Endothelial cell of hepatic sinusoid (primary cell): ENCODE results near the gene BSG.

Source experiments
- in situ Hi-C: cut with HindIII; loops from 2 replicates; pipeline ENCODE4 v1.10.0; 2017; ENCODE audit warnings: low sequenced_read_pairs

Gene BSG

DNA sequence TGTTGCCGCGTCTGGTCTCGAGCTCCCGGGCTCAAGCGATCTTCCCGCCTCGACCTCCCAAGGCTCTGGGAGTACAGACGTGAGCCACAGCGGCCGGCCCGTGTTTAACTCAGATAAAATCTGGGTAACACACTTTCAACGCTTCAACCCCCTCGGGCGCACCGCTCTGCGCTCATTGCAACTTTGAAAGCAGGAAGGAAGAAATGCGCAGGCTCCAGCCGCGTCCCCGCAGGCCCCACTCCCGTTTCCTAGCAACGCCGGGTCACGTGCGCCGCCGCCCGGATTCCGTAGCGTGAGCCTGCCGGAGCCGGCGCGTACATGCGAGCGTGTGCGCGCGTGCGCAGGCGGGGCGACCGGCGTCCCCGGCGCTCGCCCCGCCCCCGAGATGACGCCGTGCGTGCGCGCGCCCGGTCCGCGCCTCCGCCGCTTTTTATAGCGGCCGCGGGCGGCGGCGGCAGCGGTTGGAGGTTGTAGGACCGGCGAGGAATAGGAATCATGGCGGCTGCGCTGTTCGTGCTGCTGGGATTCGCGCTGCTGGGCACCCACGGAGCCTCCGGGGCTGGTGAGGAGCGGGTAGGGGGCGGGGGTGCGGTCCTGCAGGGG lies at the start of gene BSG:
TSS of gene BSG (plus strand) at position 457 of the 603 bp plus-strand sequence. CDS start at position 496, 39 bp downstream.
- in situ Hi-C loops, result no loop called here

DNA sequence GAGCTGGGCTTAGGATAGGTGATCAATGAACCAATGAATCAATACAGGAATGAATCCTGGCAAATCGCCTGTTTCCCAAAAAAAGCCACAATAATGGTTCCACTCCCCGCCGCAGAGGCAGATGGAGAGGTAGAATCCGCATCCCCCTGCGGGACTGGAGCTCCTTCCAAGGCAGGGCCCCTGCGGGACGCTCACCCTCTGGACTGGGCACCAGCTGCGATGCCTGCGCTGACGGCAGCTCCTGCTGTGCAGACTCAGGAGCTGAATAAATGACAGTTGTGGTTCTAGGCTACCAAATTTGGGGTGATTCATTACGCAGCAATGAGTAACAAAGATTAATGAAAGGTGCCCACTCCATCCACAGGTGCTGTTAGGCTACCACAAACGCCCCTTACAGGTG lies 49.7 kb upstream of the BSG start:
- in situ Hi-C loops, result loop anchor here (5.0 kb wide), 1 partner anchor 100 kb away; no protein-coding TSS in a partner anchor

DNA sequence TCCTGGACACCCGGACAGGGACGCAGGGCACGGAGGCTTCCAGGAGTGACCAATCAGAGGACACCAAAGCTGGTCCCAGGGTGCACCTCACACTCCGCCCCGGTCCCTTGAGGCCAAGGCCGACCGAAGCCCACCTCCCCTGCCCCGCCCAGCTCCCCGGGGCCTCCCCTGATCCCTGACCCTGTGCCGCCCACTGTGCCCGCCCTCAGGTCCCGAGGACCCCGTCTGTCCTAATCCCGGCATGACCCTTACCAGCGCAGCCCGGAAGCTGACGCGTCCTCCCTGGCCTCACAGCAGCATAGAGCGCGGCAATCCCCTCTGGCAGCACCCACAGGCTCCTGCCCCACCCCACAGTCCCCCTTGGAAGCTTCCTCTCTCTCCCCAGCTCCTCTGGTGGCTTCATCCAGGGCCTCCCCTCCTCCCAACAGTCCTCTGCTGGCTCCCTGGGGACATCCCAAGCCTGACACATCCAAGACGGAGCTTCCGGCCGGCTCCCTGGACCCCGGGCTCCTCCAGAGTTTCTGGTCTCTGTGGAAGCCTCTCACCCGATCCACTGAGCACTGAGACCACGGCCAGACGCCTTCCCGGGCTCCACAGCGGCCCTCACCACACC lies 48.2 kb upstream of the BSG start:
- in situ Hi-C loops, result loop anchor here (5.0 kb wide), 1 partner anchor 98 kb away; no protein-coding TSS in a partner anchor

DNA sequence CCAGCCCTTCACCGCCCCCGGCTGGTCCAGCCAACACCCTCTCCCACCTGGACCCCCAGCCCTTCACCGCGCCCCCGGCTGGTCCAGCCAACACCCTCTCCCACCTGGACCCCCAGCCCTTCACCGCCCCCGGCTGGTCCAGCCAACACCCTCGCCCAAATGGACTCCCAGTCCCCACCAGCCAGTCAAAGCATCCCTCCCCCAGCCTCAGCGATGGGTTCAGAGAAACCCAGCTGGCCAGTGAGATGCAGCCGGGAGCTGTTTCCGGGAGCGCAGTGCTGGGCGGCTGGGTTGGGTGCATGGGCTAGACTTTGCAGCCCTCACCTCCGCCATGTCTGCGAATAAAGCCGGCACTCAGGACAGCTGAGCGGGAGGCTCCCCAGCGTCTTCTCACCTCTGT lies 47.4 kb upstream of the BSG start:
- in situ Hi-C loops, result no loop called here

DNA sequence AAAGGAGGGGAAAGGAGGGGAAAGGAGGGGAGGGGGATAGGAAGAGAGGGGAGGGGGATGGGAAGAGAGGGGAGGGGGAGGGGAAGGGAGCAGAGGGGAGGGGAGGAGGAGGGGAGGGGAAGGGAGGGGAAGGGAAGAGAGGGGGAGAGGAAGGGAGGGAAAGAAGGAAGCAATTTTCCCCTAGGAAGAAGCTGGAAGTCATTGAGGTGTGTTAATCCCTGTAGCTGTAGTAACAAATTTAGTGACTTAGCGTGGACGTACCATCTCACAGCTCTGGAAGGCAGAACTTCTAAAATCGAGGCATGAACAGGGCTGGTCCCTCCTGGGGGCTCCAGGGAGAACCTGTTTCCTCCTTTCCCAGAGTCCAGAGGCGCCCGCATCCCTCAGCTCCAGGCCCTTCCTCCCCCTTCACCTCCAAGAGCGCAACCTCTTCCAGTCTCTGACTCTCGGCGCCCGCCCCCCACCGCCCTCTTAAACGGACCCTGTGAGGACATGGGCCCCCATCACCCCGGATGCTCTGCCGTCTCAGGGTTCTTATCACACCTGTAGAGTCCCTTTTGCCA lies 46.5 kb upstream of the BSG start:
- in situ Hi-C loops, result no loop called here

DNA sequence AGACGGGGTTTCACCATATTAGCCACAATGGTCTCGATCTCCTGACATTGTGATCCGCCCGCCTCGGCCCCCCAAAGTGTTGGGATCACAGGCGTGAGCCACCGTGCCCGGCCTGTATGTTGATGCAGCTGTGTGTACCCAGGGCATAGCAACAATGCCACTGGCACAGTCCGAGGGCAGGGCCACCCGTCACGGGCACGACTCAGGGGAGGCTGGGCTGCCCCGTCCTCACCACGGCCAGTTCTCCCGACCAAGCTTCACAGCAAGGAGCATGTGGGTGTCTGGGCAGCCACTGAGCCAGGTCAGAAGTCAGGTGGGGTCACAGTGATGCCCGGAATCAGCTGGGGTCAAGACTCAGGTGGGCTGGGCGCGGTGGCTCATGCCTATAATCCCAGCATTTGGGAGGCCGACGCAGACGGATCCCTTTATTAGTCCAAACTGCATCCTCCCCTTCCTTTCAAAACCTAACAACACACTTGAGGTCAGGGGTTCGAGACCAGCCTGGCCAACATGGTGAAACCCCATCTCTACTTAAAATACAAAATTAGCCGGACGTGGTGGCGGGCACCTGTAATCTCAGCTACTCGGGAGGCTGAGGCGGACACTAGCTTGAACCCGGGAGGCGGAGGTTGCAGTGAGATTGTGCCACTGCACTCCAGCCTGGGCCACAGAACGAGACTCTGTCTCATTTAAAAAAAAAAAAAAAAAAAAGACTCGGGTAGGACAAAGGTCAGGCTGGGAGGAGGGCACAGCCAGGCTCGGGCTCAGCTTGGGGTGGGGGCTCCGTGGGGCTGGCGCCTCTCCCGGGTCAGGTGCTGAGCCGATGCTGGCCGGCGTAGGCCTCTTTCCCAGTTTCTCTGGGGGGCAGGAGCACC lies 42.0 kb upstream of the BSG start:
- in situ Hi-C loops, result no loop called here

DNA sequence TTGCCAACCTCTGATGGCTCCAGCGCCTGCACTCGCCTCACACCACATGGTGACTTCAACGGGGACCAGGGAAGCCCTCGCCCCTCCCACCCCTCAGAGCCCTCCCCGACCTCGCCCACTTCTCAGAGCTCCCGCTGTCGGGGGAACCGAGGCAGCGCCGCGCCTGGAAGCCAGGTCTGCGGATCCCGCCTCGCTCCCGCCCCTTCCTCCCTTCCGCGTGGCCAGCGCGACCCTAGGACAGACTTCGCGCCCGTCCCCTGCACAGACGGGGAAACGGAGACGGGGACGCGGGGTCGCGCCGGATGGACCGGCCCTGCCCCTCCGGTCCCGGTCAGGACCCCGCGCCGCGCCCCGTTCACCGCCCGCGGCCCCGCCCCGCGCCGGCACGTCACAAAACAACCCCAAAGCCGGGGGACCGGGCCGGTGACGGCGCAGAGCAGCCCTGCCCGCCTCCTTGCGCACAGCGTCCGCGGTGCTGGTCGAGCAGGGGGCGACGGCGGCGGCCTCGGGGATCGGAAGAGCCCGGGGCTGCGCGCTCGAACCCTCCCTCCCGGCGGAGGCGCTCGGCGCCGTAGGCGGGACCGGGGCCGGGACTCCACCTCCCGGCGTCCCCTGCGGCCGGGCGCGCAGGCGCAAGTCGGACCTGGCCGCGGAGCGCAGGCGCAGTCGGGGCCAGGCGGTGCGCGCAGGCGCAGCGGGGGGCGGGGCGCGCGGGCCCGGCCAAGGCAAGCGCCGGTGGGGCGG lies 41.2 kb upstream of the BSG start:
- in situ Hi-C loops, result no loop called here

DNA sequence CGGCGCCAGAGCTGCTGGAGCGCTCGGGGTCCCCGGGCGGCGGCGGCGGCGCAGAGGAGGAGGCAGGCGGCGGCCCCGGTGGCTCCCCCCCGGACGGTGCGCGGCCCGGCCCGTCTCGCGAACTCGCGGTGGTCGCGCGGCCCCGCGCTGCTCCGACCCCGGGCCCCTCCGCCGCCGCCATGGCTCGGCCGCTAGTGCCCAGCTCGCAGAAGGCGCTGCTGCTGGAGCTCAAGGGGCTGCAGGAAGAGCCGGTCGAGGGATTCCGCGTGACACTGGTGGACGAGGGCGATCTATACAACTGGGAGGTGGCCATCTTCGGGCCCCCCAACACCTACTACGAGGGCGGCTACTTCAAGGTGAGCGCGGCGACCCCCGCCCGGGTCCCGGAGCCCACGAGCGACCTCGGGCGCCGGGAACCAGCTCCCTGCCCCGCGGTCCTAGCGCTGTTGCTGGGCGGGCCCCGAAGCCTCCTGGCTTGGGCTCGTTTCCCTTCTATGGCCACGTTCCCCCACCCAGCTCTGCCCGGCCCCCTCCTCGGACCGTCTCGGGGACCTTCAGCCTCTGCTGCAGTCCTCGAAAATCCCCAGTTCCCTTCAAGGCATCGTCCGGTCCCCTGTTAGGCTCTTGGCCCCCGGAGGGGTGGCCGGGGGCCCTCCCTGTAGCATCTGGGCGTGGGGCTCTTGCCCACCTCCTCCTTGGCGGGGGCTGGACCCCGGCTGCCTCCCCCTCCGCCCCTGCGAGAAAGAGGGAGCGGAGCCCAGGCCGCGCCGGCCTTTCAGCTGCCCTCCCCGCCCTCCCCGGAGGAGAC lies 40.4 kb upstream of the BSG start, which contains the start of gene CDC34:
TSS of gene CDC34 (plus strand) at position 8 of the 808 bp plus-strand sequence. CDS start at position 180, 172 bp downstream.
- in situ Hi-C loops, result no loop called here

DNA sequence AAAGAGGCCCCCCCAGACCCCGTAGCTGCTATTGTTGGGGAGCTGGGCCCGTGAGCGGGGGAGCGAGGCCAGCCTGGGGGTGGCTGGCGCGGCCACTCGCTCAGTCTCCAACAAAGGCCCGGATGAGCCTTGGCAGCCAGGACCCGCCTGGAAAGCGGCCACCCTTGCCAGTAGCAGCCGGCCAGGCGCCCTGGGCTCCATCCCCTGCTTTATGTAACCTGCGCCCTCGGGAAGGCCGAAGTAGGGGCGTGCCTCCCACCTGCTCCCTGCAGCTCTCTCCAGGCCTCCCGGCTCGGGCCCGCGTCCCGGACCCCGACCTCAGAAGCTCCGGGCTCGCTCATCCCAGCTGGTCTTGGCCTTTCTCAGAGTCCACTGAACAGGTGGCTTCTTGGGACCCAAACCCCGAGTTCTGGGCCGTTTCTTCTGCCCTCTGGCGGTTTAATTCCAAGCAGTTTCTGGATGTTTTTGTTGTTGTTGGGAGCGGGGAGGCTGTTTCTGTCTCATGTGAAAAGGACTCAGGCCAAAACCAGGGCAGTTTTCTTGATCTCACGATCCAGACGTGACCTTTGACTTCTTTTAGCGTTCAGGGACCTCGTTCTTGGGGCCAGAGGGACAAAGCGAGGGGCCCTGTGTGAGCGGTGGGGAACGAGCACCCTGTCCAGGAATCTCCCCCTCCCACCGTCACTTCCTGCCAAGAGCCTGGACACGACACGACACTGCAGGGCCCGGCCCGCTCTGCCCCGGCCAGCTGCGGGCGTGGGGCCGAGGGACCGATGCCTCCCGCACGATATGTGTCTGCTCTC lies 39.6 kb upstream of the BSG start:
- in situ Hi-C loops, result no loop called here

DNA sequence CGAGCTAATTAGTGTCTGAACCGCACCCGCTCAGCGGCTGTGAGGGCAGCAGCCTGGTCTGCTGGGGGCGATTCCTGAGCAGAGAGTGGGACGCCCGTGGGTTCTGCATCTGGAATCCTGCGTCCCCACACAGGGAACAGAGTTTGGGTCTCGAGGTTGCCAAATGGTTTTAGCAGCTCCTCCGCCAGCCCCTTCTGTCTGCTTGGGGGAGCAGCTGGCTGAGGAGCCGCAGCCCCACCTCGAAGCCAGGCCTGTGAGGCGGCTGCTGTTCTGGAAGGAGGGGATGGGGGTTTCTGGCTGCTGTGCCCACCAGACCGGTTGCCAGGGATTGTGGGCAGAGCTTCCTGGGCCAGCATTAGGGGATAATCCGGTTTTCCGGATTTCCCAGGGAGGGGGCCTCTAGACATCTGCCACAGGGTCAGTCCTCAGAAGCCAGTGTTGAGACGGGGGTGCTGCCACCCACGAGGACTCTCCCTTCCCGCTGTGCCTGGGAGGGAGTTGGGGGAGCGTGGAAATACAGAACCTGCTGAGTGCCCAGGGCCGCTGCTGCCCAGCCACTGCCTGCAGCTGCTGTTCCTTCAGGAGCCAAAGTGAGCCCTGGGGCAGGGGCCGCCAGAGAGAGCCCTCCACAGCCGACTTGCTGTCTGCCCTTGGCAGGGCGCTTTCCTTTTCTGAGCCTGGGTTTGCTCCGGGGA lies 38.9 kb upstream of the BSG start:
- in situ Hi-C loops, result no loop called here

DNA sequence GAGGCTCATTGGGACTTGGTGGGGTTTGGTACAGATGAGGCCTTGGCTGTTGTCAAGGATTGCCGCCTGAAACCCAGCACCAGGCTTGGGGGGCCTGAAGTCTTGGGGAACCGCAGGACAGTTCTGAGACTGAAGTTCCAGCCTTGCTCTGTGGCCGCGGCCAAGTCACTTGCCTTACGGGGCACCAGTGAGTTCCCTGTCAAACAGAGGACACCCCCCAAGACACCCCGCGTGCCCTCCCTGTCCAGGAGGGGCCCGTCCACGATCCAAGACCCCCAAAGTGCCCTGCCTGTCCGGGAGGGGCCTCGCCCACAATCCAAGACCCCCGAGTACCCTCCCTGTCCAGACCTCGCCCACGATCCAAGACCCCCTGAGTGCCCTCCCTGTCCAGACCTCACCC lies 38.3 kb upstream of the BSG start:
- in situ Hi-C loops, result no loop called here

DNA sequence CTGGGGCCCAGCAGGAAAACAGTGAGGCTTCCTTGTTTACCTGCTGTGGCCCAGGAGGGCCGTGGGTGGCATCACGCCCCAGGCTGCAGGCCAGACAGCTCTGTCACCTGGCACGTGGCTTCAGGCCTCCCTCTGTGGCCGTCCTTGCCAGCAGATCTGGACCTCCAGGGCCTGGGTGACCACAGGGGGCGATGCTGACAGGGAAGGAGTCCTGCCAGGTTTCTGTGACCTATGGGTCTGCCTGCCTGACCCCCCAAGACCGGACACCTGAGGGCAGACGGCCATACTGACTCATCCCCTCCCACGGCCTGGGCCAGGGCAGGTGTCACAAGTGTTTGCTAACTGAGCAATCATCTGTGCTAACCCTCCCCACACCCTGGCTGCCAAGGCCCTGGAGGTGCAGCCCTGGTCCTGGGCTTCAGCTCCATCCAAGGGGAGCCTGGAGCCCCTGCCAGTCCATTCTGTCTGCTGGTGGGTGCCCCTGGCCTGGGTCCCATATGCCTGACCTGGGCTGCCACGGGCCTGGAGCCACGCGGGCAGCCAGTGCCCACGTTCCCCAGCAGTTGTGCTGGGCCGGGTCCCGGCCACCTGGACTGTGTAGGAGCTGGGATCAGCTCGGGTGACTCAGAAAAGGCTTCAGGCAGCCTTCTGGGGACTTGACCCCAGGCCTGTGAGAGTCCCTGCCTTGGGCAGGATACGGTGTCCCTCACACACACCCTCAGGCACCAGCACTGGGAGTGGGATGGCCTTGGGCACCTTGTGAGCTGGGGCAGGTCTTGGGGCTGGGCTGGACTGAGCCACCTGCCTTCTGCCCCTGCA lies 37.2 kb upstream of the BSG start:
- in situ Hi-C loops, result no loop called here

DNA sequence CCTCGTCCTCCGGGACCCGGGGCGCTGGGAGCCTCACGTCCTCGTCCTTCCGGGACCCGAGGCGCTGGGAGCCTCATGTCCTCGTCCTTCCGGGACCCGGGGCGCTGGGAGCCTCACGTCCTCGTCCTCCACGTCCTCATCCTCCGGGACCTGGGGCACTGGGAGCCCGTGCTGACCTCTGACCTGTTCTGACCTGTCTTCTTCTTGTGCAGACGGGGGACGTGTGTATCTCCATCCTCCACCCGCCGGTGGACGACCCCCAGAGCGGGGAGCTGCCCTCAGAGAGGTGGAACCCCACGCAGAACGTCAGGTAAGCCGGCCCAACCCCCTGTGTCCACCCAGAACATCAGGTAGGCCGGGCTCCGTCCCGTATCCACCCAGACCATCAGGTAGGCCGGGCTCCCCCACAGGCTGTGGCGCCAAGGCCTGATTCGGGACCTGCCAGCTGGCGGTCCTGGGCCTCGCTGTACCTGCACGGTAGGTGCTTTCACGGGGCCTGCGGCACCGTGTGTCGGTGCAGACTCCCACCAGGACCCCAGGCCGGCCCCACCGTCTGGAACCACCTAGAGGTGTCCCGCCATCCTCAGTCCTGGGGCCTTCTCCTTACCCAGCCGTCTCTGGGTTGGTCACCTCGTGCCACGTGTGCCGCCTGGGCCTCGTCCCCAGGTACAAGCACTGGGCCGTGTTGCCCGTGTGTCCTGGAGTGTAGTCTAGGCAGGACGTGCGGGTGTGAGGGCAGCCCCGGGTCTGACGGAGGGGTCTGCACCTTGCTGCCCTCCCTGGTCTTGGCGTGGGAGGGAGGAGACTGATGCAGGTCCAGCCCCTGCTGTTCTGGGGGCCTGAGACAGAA lies 36.1 kb upstream of the BSG start:
- in situ Hi-C loops, result no loop called here

DNA sequence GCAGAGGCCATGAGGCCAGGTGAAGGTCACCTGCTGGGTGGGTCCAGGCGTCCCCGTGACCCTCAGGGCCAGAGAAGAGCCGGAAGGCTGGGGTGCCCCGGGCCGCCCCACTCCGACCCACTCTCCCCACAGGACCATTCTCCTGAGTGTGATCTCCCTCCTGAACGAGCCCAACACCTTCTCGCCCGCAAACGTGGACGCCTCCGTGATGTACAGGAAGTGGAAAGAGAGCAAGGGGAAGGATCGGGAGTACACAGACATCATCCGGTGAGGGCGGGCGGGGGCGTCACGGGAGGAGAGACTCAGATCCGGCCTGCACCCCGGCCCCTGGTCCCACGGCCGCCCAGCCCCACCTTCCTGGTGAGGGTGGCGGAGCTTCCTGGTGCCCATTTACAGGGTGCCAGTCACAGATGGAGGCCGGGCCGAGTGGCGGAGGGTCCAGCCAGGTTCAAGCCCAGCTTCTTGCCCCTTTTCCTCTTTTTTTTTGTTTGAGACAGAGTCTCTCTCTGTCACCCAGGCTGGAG lies 35.5 kb upstream of the BSG start:
- in situ Hi-C loops, result no loop called here

DNA sequence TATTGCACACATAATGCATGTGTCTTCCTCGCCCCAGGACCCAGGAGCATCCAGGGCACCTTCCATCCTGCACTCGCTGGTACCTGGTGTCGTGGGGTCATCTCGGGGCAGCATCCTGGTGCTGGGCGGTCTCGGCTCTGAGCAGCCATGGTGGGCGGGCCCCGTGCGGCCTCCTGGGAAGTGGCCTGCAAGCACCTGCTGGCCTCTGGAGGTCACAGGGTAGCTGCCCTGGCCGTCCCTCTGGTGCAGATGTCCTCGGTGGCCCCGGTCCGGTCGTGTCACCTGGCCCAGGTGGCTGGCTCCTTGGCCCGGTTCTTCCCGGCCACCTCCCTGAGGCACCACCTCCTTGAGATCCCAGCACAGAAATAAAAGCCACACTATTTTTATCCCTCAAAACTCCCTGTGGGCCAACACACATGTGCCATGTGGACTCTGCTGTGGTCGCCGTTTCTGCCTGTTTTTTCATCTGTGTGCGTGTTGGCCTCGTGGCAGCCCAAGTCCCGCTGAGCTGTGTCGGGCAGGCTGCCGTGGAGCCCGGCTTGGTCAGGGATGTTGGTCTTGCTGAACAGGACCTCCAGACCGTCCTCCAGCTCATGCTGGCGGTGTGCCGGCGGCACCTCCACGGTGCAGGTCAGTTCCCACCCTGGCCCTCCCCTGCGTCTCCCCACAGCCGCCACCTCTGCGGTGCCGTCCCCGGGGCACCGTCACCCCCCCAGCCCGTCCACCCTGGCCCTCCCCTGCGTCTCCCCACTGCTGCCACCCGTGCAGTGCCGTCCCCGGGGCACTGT lies 33.6 kb upstream of the BSG start:
- in situ Hi-C loops, result no loop called here
